ENCODE data around the gene TOLLIP. TPM values are rescaled to one million over a fixed set of nuclear protein-coding genes. Genes with fewer than 3 reads are reported as not detected.

TOLLIP gene
- total and polyA plus RNA-seq, 2 of the 8 experiments (the other 6 are each of a cell fraction or from before 2014, with no cell fraction given) = 23.7 to 34.7 TPM

DNA sequence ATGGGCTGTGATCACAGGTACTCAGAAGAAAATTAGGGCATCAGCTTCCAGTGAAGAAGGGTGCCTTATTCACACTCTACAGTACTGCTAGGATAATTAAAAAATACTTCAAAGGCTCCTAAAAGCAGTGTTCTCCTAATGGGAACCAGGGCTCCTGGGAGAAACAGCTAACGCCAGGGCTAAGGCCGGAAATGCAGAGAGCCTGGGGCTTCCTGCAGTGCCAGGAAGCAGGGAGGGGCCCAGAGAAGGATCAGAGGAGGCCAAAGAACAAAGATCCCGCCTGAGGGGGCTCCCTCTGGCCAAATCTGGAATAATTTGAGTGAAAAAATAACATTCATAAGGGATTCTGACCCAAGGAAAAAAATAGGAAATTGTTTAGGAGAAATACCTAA is 27.5 kb downstream of the TOLLIP start (continued):
- TF ChIP-seq, protein P1, sequence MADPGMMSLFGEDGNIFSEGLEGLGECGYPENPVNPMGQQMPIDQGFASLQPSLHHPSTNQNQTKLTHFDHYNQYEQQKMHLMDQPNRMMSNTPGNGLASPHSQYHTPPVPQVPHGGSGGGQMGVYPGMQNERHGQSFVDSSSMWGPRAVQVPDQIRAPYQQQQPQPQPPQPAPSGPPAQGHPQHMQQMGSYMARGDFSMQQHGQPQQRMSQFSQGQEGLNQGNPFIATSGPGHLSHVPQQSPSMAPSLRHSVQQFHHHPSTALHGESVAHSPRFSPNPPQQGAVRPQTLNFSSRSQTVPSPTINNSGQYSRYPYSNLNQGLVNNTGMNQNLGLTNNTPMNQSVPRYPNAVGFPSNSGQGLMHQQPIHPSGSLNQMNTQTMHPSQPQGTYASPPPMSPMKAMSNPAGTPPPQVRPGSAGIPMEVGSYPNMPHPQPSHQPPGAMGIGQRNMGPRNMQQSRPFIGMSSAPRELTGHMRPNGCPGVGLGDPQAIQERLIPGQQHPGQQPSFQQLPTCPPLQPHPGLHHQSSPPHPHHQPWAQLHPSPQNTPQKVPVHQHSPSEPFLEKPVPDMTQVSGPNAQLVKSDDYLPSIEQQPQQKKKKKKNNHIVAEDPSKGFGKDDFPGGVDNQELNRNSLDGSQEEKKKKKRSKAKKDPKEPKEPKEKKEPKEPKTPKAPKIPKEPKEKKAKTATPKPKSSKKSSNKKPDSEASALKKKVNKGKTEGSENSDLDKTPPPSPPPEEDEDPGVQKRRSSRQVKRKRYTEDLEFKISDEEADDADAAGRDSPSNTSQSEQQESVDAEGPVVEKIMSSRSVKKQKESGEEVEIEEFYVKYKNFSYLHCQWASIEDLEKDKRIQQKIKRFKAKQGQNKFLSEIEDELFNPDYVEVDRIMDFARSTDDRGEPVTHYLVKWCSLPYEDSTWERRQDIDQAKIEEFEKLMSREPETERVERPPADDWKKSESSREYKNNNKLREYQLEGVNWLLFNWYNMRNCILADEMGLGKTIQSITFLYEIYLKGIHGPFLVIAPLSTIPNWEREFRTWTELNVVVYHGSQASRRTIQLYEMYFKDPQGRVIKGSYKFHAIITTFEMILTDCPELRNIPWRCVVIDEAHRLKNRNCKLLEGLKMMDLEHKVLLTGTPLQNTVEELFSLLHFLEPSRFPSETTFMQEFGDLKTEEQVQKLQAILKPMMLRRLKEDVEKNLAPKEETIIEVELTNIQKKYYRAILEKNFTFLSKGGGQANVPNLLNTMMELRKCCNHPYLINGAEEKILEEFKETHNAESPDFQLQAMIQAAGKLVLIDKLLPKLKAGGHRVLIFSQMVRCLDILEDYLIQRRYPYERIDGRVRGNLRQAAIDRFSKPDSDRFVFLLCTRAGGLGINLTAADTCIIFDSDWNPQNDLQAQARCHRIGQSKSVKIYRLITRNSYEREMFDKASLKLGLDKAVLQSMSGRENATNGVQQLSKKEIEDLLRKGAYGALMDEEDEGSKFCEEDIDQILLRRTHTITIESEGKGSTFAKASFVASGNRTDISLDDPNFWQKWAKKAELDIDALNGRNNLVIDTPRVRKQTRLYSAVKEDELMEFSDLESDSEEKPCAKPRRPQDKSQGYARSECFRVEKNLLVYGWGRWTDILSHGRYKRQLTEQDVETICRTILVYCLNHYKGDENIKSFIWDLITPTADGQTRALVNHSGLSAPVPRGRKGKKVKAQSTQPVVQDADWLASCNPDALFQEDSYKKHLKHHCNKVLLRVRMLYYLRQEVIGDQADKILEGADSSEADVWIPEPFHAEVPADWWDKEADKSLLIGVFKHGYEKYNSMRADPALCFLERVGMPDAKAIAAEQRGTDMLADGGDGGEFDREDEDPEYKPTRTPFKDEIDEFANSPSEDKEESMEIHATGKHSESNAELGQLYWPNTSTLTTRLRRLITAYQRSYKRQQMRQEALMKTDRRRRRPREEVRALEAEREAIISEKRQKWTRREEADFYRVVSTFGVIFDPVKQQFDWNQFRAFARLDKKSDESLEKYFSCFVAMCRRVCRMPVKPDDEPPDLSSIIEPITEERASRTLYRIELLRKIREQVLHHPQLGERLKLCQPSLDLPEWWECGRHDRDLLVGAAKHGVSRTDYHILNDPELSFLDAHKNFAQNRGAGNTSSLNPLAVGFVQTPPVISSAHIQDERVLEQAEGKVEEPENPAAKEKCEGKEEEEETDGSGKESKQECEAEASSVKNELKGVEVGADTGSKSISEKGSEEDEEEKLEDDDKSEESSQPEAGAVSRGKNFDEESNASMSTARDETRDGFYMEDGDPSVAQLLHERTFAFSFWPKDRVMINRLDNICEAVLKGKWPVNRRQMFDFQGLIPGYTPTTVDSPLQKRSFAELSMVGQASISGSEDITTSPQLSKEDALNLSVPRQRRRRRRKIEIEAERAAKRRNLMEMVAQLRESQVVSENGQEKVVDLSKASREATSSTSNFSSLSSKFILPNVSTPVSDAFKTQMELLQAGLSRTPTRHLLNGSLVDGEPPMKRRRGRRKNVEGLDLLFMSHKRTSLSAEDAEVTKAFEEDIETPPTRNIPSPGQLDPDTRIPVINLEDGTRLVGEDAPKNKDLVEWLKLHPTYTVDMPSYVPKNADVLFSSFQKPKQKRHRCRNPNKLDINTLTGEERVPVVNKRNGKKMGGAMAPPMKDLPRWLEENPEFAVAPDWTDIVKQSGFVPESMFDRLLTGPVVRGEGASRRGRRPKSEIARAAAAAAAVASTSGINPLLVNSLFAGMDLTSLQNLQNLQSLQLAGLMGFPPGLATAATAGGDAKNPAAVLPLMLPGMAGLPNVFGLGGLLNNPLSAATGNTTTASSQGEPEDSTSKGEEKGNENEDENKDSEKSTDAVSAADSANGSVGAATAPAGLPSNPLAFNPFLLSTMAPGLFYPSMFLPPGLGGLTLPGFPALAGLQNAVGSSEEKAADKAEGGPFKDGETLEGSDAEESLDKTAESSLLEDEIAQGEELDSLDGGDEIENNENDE (IDR thresholded peaks at IDR 0.05; ENCODE audit: insufficient replicate concordance, low read length) = no peak
- TF ChIP-seq SP1 (IDR thresholded peaks at IDR 0.05; ENCODE audit: low read depth, low read length) (no peak), ZNF274 (IDR thresholded peaks at IDR 0.05; ENCODE audit: borderline replicate concordance, extremely low read depth, low read length) (no peak), BACH1 (IDR thresholded peaks at IDR 0.05; ENCODE audit: low read length) (no peak), CHD2 (IDR thresholded peaks at IDR 0.05; ENCODE audit: low read length) (no peak), ASH2L (IDR thresholded peaks at IDR 0.05; ENCODE audit: low read length) (no peak), RAD21 (IDR thresholded peaks at IDR 0.05 in 1 of 2, conservative IDR thresholded peaks at IDR 0.05 in 1 of 2; ENCODE audit: low read depth in 2 of 2, low read length in 2 of 2) (no peak), BCL11A (IDR thresholded peaks at IDR 0.05; ENCODE audit: low read depth in 2 of 2, low read length in 2 of 2) (no peak), TEAD4 (IDR thresholded peaks at IDR 0.05; ENCODE audit: low read depth, low read length) (no peak), POLR2A (IDR thresholded peaks at IDR 0.05; ENCODE audit: control extremely low read depth in 1 of 2, low read depth in 2 of 2, low read length in 2 of 2) (no peak), EP300 (IDR thresholded peaks at IDR 0.05; ENCODE audit: borderline replicate concordance in 1 of 2, low read depth in 2 of 2, low read length in 2 of 2) (no peak), TCF12 (IDR thresholded peaks at IDR 0.05; ENCODE audit: low read depth, low read length) (no peak), SIX5 (IDR thresholded peaks at IDR 0.05; ENCODE audit: low read depth, low read length) (no peak), TBP (IDR thresholded peaks at IDR 0.05; ENCODE audit: low read depth, low read length) (no peak)
